Liver (tissue), 9 donors: ENCODE measurements around the gene DISC1. TPM values are rescaled to one million over a fixed set of nuclear protein-coding genes. Genes with fewer than 3 reads are reported as not detected.
"Not testable (repeated sequence)": the region's sequence is repeated elsewhere in the genome, so short reads cannot be mapped to it uniquely, and the experiment has no call there.

ENCODE experiments used
- DNase-seq: peaks from one replicate; pipeline ENCODE4 v3.0.0-alpha.2; 2017; ENCODE audit warnings: low spot score
- H3K27ac ChIP-seq, 2 donors: one replicate each; pipeline ENCODE4 v1.7.0; 2013; ENCODE audit warnings: inconsistent platforms in 2 of 2, low read length in 2 of 2, control low read depth in 1 of 2, low read depth in 1 of 2, mild to moderate bottlenecking in 1 of 2
- H3K27me3 ChIP-seq, 4 donors: one replicate each; pipeline versions ENCODE4 v1.6.1 to v1.7.0; 2013; ENCODE audit warnings: low read length in 3 of 4, inconsistent platforms in 1 of 4, mild to moderate bottlenecking in 1 of 4, moderate library complexity in 1 of 4; ENCODE audit not compliant: control insufficient read depth in 4 of 4, insufficient read depth in 4 of 4
- H3K36me3 ChIP-seq, 4 donors: one replicate each; pipeline versions ENCODE4 v1.6.1 to v1.7.0; 2013; ENCODE audit warnings: low read length in 3 of 4, mild to moderate bottlenecking in 3 of 4, low read depth in 1 of 4, moderate library complexity in 1 of 4; ENCODE audit not compliant: control insufficient read depth in 4 of 4, insufficient read depth in 3 of 4
- H3K4me1 ChIP-seq, 4 donors: one replicate each; pipeline versions ENCODE4 v1.6.1 to v1.7.0; 2013; ENCODE audit warnings: low read length in 3 of 4, mild to moderate bottlenecking in 3 of 4, moderate library complexity in 1 of 4; ENCODE audit not compliant: control insufficient read depth in 4 of 4, insufficient read depth in 4 of 4
- H3K4me3 ChIP-seq, 3 donors: one replicate each; pipeline versions ENCODE4 v1.6.1 to v1.7.0; 2013; ENCODE audit warnings: low read length in 3 of 3, control low read depth in 1 of 3, low read depth in 1 of 3, mild to moderate bottlenecking in 1 of 3
- H3K9ac ChIP-seq, 2 donors: one replicate each; pipeline ENCODE4 v1.7.0; 2013; ENCODE audit warnings: low read length in 2 of 2, mild to moderate bottlenecking in 2 of 2, moderate library complexity in 2 of 2, control low read depth in 1 of 2, low read depth in 1 of 2
- H3K9me3 ChIP-seq, 4 donors: one replicate each; pipeline versions ENCODE4 v1.6.1 to v1.7.0; 2013; ENCODE audit warnings: low read length in 3 of 4; ENCODE audit not compliant: control insufficient read depth in 4 of 4
- ATF3 ChIP-seq: IDR thresholded peaks from 2 replicates; pipeline ENCODE4 v1.6.1; 2016; ENCODE audit warnings: antibody characterized with exemption
- CTCF ChIP-seq: fragments of 150-350 bp; IDR thresholded peaks from 2 replicates; pipeline ENCODE4 v1.5.1; 2017; ENCODE audit warnings: improper control_type of control experiment, low read depth, low read length; ENCODE audit not compliant: missing input control
- EGR1 ChIP-seq, 2 donors: IDR thresholded peaks; 2 replicates each; pipeline ENCODE4 v1.6.1; 2016 to 2018; ENCODE audit warnings: antibody characterized with exemption in 2 of 2, low read depth in 2 of 2
- FOXA2 ChIP-seq: IDR thresholded peaks from 2 replicates; pipeline ENCODE4 v1.6.1; 2016; ENCODE audit warnings: antibody characterized with exemption
- GABPA ChIP-seq, 2 donors: IDR thresholded peaks in 1 of 2; conservative IDR thresholded peaks in 1 of 2; 2 replicates each; pipeline ENCODE4 v1.6.1; 2016; ENCODE audit warnings: antibody characterized with exemption in 2 of 2, mild to moderate bottlenecking in 1 of 2, moderate library complexity in 1 of 2
- HNF4A ChIP-seq, 2 donors: conservative IDR thresholded peaks; 2 replicates each; pipeline ENCODE4 v1.6.1; 2016; ENCODE audit warnings: antibody characterized with exemption in 2 of 2, mild to moderate bottlenecking in 2 of 2
- HNF4G ChIP-seq: IDR thresholded peaks from 2 replicates; pipeline ENCODE4 v1.6.1; 2016; ENCODE audit warnings: antibody characterized with exemption
- JUND ChIP-seq, 2 donors: IDR thresholded peaks; 2 replicates each; pipeline ENCODE4 v1.6.1; 2016; ENCODE audit warnings: antibody characterized with exemption in 2 of 2
- MAX ChIP-seq: IDR thresholded peaks from 2 replicates; pipeline ENCODE4 v1.6.1; 2016; ENCODE audit warnings: antibody characterized with exemption
- NR2F2 ChIP-seq: IDR thresholded peaks from 2 replicates; pipeline ENCODE4 v1.6.1; 2016; ENCODE audit warnings: antibody characterized with exemption
- SP1 ChIP-seq: IDR thresholded peaks from 2 replicates; pipeline ENCODE4 v1.6.1; 2018; ENCODE audit warnings: antibody characterized with exemption, mild to moderate bottlenecking
- TAF1 ChIP-seq: conservative IDR thresholded peaks from 2 replicates; pipeline ENCODE4 v1.6.1; 2016; ENCODE audit warnings: antibody characterized with exemption, mild to moderate bottlenecking
- YY1 ChIP-seq: IDR thresholded peaks from 2 replicates; pipeline ENCODE4 v1.6.1; 2016; ENCODE audit warnings: antibody characterized with exemption, mild to moderate bottlenecking
- ZBTB33 ChIP-seq: IDR thresholded peaks from 2 replicates; pipeline ENCODE4 v1.6.1; 2016; ENCODE audit warnings: antibody characterized with exemption
- WGBS: extraction: QIAGEN DNeasy Blood & Tissue Kit; methylation state at CpG from one replicate; pipeline ENCODE4 v1.1.7; 2013; 5-methylcytosine and 5-hydroxymethylcytosine counted together
- polyA plus RNA-seq, 2 donors: library from polyadenylated mRNA; stranded (reverse) in 1 of 2; unstranded in 1 of 2; fragments of 200-250 nt in 1 of 2; fragments of >200 nt in 1 of 2; fragmentation: Nextera tagmentation in 1 of 2; extraction: Ambion mirVana in 1 of 2; gene quantifications; one replicate each; pipeline versions ENCODE4 v1.2.1 to v1.2.3, GENCODE V29; 2013 to 2015
- total RNA-seq, 2 donors: library from RNA; depleted of rRNA; stranded (reverse); fragments of >200 nt; gene quantifications; one replicate each; pipeline ENCODE4 v1.2.3, GENCODE V29; 2014
- donor health status: healthy.
- donor health status: healthy.
- donor health status: healthy.
- donor health status: healthy.
- donor health status: healthy.

Gene DISC1
- total and polyA plus RNA-seq, 4 donors: 0.45 to 6.3 (median 2.3) TPM

GRCh38 chr1:231656741-231657140 is 30.2 kb downstream of the DISC1 start (continued):
- TF ChIP-seq CTCF (no peak), ATF3 (no peak), YY1 (no peak), MAX (no peak), HNF4A (conservative IDR thresholded peaks at IDR 0.05) (no peak), TAF1 (no peak), GABPA (IDR thresholded peaks at IDR 0.05 in 1 of 2, conservative IDR thresholded peaks at IDR 0.05 in 1 of 2) (no peak), NR2F2 (no peak)

- H3K27ac ChIP-seq, H3K4me3 ChIP-seq, DNase-seq, H3K9me3 ChIP-seq, H3K36me3 ChIP-seq, H3K9ac ChIP-seq, H3K27me3 ChIP-seq, H3K4me1 ChIP-seq: not testable (repeated sequence)
- 92% methylated on average over 1 of the region's 1 CpG for WGBS
These were observed 31.6 kb downstream of the DISC1 start for GRCh38 chr1:231658223-231658622.

GRCh38 chr1:231660198-231660597 is 33.6 kb downstream of the DISC1 start:
- H3K27ac ChIP-seq: no peak overlapping the region
- no peak for TF ChIP-seq ZBTB33
- TF ChIP-seq EGR1 (IDR thresholded peaks at IDR 0.05; ENCODE audit: low read depth in 2 of 2): no peak
- TF ChIP-seq HNF4A (conservative IDR thresholded peaks at IDR 0.05): no peak
- H3K27me3 ChIP-seq: no peaks in the 10 kb centered on the region
- WGBS: 96% methylated on average over 3 of the region's 3 CpGs
- no peaks in the 10 kb centered on the region for H3K36me3 ChIP-seq
- no peak overlapping the region for H3K4me3 ChIP-seq
- H3K9ac ChIP-seq: no peak overlapping the region
- no peak for DNase-seq
- no peaks in the 10 kb centered on the region for H3K4me1 ChIP-seq
- peaks cover 0 to 6% (median 4%) of the 10 kb centered on the region in 4 donors for H3K9me3 ChIP-seq

- no peak overlapping the region for H3K4me3 ChIP-seq
- DNase-seq: no peak
- 79% methylated on average over 2 of the region's 2 CpGs for WGBS
- no peaks in the 10 kb centered on the region for H3K27me3 ChIP-seq
- no peaks in the 10 kb centered on the region for H3K36me3 ChIP-seq
- peaks cover 0 to 4% (median 2%) of the 10 kb centered on the region in 4 donors for H3K9me3 ChIP-seq
- no peaks in the 10 kb centered on the region for H3K4me1 ChIP-seq
- TF ChIP-seq HNF4G (no peak), GABPA (IDR thresholded peaks at IDR 0.05 in 1 of 2, conservative IDR thresholded peaks at IDR 0.05 in 1 of 2) (no peak), FOXA2 (no peak), HNF4A (conservative IDR thresholded peaks at IDR 0.05) (no peak), JUND (IDR thresholded peaks at IDR 0.05) (no peak), NR2F2 (no peak), SP1 (no peak)
- H3K27ac ChIP-seq: no peak overlapping the region
- no peak overlapping the region for H3K9ac ChIP-seq
These were observed 36.7 kb downstream of the DISC1 start for GRCh38 chr1:231663211-231663792.
